OCI-M2 (cell line): ENCODE data around the gene KIFC1.

ENCODE experiments used
- DNase-seq: peaks from one replicate; lab custom pipeline; 2025; ENCODE audit not compliant: unreplicated experiment; lab: John Stamatoyannopoulos, UW

Gene KIFC1

GRCh38 chr6:33410050-33410710, 18.6 kb downstream of the KIFC1 start:
- peak; percentile 92 for DNase-seq

- DNase-seq, result peak; percentile 87
Measured at GRCh38 chr6:33410711-33411631, 19.3 kb downstream of the KIFC1 start, which contains the start of gene PHF1. TSS of gene PHF1 (plus strand) at chr6:33411014. CDS start at chr6:33412264, 1,250 bp downstream.

DNA sequence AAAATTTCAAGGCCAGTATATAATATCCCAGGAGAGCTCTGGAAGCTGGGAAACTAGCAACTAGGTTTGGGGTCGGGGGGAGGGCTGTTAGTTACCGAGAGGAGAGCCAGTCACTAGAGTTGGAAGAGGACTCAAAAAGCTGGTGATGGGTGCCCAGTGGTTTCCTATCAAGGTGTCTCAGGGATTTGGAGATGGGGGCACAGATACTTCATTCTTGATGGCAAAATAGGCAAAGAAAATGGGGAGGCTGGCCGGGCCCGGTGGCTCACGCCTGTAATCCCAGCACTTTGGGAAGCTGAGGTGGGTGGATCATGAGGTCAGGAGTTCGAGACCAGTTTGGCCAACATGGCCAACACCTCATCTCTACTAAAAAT, 20.0 kb downstream of the KIFC1 start:
- DNase-seq, result no peak

- no peak for DNase-seq
Measured at GRCh38 chr6:33412140-33413009, 20.8 kb downstream of the KIFC1 start.

DNA sequence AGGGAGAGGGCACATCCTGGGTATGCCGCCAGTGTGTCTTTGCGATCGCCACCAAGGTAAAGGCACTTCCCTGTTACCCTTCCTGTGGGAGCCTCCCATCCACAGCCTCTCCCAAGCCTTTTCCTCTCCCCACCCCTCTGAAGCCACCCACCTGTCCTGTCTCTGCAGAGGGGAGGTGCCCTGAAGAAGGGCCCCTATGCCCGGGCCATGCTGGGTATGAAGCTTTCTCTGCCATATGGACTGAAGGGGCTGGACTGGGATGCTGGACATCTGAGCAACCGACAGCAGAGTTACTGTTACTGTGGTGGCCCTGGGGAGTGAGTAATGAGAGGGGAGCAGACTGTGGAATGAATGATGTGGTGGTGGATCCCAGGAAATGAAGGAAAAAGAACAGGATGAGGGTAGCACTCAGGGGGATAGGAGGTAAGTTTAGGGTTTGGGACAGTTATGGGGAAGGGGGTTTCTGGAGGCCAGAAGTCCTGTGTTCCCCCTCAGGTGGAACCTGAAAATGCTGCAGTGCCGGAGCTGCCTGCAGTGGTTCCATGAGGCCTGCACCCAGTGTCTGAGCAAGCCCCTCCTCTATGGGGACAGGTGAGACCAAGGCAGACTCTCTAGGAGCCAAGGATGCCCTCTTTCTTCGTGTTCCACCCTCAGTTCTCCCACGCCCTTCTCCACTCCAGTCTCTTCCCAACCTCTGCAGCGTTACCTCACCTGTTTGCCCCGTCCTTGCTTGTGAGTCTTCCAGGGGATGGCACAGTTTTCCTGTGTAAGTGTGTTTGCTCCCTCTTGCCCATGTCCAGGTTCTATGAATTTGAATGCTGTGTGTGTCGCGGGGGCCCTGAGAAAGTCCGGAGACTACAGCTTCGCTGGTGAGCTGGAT, 21.9 kb downstream of the KIFC1 start:
- DNase-seq, result no peak

- no peak for DNase-seq
Measured at GRCh38 chr6:33414592-33415271, 23.1 kb downstream of the KIFC1 start.

DNA sequence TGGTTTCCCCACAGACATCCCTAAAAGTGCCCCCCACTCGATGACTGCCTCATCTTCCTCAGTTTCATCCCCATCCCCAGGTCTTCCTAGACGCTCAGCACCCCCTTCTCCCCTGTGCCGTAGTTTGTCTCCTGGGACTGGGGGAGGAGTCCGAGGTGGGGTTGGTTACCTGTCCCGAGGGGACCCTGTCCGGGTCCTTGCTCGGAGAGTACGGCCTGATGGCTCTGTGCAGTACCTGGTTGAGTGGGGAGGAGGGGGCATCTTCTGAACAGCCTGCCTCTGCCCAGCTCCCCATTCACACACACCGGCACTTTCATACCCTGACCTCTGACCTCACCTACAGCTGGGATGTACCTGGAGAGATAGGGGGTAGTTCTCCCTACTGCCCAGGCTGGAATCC, 24.2 kb downstream of the KIFC1 start:
- no peak for DNase-seq

GRCh38 chr6:33416386-33417127, 24.9 kb downstream of the KIFC1 start:
- DNase-seq, result no peak

GRCh38 chr6:33417128-33417902, 25.7 kb downstream of the KIFC1 start:
- DNase-seq, result no peak

DNA sequence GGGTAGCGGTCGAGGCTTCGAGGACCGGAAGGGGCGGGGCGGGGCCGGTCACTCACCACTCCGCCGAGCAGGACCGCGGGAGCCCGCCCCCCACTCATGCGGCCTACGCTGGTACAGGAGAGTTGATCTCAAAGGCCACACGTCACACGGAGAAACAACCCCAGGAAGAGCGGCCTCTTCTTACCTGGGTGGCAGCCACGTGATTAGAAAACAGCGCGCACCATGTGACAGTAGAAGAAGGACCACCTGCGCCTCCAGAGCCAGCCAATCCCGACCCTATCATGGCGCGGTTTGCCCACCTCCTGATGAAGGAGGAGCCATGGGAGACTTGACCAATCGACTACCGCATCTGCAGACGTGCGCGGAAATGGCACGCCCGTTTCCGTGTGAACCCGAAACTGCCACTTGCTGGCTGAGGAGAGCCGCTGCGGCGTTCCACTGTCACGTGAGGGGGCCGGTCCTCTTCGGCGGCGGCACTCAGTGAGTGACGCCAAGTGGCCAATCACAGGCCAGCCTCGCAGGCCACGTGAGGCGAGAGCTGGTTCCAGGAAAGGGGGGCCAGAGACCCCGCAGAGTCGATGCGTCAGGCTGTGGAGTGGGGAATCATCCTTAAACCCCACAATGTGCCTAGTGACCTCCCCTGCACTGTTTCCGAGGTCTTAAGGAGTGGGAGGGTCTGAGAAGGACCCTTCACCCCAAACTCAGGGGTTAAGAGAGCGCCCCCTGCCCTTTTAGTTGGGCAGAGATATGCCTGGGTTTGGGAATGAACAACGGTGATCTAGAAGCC, 26.5 kb downstream of the KIFC1 start, which contains the start of gene CUTA:
Gene CUTA, minus strand, starts transcription at position 205 of the 787 bp plus-strand sequence. Its CDS starts 107 bp downstream, at position 98.
- peak; percentile 94 for DNase-seq

DNA sequence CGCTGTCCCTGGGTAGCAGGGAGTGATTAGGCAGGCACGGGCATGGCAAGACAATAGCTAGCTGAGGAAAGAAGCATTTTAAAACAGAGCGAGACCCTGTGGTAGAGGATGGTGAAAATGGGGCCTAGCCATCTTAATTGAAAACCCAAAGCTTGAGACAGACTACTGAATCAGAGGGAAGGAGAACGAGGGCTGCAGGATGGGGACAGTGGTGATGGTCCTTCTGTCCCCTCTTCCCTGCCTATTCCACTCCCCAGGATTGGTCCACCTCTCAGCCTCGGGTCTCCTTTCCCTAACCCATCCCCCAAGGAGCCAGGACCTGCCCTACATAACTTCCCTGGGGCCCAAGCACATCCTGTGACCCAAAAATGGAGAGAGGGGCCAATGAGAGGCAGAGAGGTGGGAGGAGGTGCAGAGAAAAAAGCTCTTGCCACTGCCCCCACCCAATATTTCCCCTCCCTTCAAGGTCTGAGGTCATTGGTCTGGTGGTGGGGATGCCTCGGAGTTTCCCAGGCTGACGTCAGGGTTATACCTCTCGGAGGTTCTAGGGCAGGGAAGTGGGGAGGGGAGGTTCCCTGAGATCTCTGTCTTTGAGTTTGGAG, 27.2 kb downstream of the KIFC1 start:
- no peak for DNase-seq

DNA sequence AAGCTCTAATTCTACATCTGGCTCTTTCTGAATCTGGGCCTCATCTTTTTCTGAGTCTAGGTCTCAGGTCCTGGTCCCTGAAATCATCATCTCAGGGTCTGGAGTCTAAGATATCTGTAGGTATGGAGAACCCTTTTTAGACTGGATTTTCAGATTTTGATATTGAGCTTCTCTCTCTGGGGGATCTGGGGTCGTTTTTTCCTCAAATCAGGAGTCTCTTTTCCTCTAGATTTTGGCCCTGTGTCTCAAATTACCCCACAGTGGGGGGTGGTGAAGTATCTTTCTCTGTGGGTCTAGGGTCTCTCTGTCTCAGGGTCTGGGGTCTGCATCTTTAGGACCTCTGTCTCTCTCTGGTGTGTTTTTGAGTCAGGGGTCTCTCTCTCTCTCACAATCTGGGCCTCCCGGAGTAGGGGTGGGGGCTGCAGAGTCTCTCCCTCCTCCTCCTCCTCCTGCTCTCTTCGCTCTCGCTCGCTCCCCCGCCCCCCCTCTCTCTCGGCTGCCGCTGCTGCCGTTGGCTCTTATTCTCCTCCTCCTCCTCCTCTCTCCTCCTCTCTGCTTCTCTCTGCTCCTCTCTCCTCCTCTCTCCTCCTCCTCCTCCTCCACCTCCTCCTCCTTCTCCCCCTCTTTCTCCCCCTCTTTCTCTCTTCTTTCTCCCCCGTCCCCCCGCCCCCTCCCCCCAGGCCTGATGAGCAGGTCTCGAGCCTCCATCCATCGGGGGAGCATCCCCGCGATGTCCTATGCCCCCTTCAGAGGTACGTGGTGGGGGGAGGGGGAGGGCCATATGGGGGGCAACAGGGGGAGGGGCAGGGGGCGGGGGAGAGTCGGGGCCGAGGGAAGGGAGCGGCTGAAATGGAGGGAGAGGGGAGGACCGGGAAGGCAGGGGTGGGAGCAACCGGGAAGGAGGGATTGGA, 28.2 kb downstream of the KIFC1 start, which contains the start of gene SYNGAP1:
Gene SYNGAP1, plus strand, starts transcription at position 486 of the 911 bp plus-strand sequence. Its CDS starts 200 bp downstream, at position 686.
- DNase-seq, result no peak

- no peak for DNase-seq
Measured at GRCh38 chr6:33420491-33421343, 29.1 kb downstream of the KIFC1 start.

DNA sequence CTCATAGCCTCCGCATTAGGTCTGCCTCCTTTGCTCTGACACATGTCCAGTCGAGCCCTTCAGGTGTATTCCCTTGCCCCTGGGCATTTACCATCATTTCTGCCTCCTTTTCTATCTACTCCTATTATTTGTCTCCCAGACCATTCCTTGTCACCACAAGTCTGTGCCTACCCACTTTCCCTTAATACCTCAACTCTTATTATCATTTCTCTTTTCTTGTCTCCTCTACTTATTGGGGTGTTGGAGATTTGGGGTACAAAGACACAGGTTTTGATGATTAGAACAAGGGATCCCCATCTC, 29.7 kb downstream of the KIFC1 start:
- DNase-seq, result no peak

GRCh38 chr6:33423777-33424176, 32.2 kb downstream of the KIFC1 start:
- DNase-seq, result no peak
